Testis (tissue), 2 donors: ENCODE data around the gene ANKRD63.

Experiments used
- CTCF ChIP-seq, 3 experiments: fragments of 450-650 bp in 2 of 3; fragments of 200-600 bp in 1 of 3; sonication (generic) in 1 of 3; IDR thresholded peaks; one replicate each; pipeline ENCODE4 v1.5.1; 2016 to 2019; ENCODE audit warnings: antibody characterized with exemption in 3 of 3, mild to moderate bottlenecking in 2 of 3, moderate library complexity in 1 of 3
- POLR2A ChIP-seq: fragments of 450-650 bp; IDR thresholded peaks from one replicate; pipeline ENCODE4 v1.6.1; 2017; ENCODE audit warnings: antibody characterized with exemption, mild to moderate bottlenecking, moderate library complexity

DNA sequence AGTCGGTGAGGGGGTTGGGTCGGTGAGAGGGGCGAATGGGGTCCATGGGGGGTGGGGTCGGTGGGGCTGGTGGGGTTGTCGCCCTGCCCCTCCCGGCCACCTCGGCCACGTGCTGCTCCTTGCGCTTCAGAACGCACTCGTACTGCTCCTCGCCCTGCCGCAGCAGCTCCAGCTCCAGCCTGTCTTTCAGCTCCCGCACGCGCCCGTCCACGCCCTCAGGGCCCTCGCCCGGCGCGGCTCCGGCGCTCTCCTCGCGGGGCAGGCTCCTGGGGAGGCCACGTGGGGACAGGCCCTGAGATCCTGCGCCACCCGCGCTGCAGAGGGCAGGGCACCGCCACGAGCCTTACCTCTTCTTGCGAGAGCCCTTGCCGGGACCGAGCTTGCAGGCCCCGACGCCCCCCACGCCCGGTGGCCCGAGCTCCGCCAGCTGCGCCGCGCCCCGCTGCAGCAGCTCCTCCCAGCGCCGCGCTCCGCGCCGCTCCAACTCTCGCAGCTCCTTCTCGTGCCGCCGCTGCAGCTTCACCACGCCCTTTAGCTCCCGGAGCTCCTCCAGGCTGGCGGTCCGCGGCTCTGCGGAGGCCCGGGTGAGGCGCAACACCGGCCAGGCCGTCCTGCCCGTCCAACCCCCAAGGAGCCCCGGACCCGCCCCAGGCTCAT is 8.2 kb upstream of the ANKRD63 start:
- TF ChIP-seq CTCF (IDR thresholded peaks at IDR 0.05) (no peak), POLR2A (no peak)
